GM12872 (cell line): ENCODE results near the gene SLC25A53.

Experiments
- CTCF ChIP-seq: IDR thresholded peaks from 3 replicates; pipeline ENCODE4 v1.5.1; 2011; ENCODE audit warnings: low read depth, mild to moderate bottlenecking, low read length, moderate library complexity; ENCODE audit not compliant: insufficient read depth

Gene SLC25A53

GRCh38 chrX:104156630-104157529, at the start of gene SLC25A53:
Gene SLC25A53, minus strand, starts transcription at chrX:104157009. Its CDS starts 51,752 bp downstream, at chrX:104105257.
- no peak for TF ChIP-seq CTCF

- TF ChIP-seq CTCF = no peak
Observed at GRCh38 chrX:104205548-104205947, 48.7 kb upstream of the SLC25A53 start.

GRCh38 chrX:104195489-104196084, 38.8 kb upstream of the SLC25A53 start:
- peak; percentile 59 for TF ChIP-seq CTCF

- no peak for TF ChIP-seq CTCF
Observed at GRCh38 chrX:104195013-104195412, 38.2 kb upstream of the SLC25A53 start.

GRCh38 chrX:104193485-104193884, 36.7 kb upstream of the SLC25A53 start:
- TF ChIP-seq CTCF = no peak

- no peak for TF ChIP-seq CTCF
Observed at GRCh38 chrX:104189837-104190236, 33.0 kb upstream of the SLC25A53 start.

GRCh38 chrX:104187931-104188330, 31.1 kb upstream of the SLC25A53 start:
- no peak for TF ChIP-seq CTCF
